Stimulated activated CD4-positive, alpha-beta T cell treated with anti-CD3 and anti-CD28 coated beads, Interleukin-2, amount 100 ng/mL, for 24 hours (primary cell): ENCODE data around the gene INF2.

ENCODE experiments used
- DNase-seq, 2 donors: peaks; one replicate each; pipeline ENCODE4 v3.0.0-alpha.2; 2020

The INF2 gene

GRCh38 chr14:104691546-104692260, 2.3 kb downstream of the INF2 start:
- no peak for DNase-seq

DNA sequence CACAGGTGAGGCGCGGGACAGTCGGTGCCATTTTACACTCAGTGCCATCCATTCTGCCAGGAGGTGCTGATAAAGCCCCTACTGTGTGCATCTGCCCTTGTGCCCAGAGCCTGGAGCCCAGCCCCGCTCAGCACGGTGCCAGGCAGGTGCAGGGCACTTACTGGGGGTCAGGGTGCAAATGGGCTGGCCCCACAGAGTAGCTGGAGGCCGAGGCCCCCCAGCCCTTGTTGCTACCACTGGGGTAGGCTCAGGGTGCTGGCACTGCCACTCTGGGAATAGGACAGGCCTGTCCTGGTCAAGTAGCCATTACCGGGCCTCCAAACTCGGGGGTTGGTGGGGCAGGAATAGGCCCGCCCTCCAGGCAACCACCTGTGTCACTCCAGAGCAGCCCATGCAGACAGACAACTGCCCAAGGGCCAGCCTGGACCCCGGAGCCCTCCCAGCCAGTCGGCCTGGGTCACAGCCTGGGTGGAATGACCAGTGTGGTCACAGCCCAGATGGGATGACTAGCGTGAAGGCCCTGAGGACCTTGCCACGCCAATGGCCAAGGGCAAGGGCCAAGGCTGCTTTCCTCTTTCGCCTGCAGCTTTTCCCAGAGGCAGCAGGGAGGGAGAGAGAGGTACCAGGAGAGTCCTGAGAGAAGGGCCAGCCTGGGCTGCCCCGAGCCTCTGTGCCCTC, 3.0 kb downstream of the INF2 start:
- no peak for DNase-seq

- no peak for DNase-seq
These were observed 3.5 kb downstream of the INF2 start for GRCh38 chr14:104692939-104693315.

DNA sequence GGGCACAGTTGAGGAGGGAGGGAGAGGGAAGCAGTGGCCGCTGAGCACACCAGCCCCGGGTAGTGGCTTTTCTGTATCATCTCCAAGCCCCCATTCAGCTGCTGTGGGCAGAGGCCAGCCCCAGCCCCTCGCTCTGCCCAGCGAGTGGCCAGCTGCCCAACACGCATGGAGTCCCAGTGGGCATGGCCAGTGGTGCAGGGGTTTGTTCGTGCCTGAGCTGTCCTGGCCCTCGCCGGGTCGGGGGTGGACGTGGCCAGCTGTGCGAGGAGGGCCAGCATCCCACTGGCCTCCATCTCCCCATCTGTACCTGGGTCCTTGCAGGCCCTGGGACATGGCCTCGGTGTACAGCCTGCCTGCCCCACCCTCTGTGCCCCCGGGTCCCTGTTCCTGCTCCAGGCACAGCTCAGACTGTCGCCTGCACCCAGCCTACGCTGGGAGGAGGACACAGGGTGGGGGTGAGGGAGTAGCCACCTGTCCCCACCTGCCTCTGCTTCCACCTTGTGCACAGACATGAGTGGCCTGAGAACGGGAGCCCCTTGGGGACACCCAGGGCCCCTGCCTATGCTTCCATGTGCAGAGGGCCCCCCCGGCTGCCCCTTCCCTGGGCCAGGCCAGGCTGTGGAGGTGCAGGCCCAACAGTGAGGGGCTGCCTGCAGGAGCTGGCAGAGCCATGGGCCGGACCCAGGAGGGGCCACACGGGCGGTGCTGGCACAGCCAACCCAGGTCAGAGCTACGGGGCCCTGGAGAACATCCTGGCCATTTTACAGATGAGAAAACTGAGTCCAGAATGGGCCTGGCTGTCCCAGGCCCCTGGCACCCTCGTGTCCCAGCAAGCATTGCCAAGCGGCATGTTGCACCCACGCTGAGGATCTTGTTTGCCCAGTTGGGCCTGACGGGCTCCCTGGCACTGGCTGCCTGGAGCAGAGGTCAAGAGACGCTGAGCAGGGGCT, 4.3 kb downstream of the INF2 start:
- DNase-seq = no peak

- no peak for DNase-seq
These were observed 5.1 kb downstream of the INF2 start for GRCh38 chr14:104694475-104694950.

GRCh38 chr14:104694991-104695659, 5.7 kb downstream of the INF2 start:
- DNase-seq = peak in 1 of 2 donors; percentile 37

DNA sequence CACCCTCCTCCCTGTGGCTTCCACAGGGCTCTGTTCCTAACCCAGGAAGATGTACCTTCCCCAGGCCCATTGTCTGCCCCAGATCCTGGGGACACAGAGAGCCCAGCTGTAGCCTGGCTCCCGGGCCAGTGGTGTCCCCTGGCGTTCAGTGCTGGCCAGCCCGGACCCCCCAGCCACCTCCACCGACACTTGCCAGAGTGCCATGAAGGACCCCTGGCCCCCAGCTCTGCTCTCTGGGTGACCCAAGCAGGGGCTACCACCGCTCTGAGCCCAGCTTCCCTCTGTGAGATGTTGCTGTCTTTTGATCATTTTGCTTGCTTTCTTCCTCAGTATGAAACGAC, 6.2 kb downstream of the INF2 start:
- DNase-seq = no peak

DNA sequence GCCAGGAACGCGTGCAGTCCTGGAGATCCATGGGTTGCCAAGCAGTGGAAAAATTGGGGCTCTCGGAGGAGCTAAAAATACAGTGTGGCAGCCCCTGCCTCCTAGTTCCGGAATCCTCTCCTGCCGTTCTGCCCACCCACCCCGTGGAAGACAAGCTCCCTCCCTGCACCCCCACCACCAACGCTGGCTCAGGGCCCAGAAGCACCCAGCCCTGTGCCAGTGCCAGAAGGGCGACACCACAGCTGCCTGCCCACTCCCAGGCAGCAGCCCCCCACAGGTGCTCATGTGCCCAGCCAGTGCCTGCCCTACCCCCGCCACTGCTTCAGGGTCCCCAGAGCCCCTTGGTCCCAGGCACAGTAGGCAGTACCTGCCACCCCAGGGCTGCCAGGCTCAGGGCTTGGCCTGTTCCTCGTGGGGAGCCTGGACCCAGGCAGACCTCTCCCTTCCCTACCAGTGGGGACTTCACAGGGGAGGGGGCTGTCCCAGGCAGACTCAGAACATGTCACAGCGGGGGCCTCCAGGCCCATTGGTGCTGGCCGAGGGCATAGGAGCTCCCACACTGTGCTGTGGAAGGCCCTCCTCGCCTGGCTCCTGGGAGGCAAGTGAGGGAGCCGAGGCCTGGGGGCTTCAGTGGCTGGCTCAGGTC, 7.4 kb downstream of the INF2 start:
- no peak for DNase-seq

- no peak for DNase-seq
These were observed 7.9 kb downstream of the INF2 start for GRCh38 chr14:104697317-104697703.

DNA sequence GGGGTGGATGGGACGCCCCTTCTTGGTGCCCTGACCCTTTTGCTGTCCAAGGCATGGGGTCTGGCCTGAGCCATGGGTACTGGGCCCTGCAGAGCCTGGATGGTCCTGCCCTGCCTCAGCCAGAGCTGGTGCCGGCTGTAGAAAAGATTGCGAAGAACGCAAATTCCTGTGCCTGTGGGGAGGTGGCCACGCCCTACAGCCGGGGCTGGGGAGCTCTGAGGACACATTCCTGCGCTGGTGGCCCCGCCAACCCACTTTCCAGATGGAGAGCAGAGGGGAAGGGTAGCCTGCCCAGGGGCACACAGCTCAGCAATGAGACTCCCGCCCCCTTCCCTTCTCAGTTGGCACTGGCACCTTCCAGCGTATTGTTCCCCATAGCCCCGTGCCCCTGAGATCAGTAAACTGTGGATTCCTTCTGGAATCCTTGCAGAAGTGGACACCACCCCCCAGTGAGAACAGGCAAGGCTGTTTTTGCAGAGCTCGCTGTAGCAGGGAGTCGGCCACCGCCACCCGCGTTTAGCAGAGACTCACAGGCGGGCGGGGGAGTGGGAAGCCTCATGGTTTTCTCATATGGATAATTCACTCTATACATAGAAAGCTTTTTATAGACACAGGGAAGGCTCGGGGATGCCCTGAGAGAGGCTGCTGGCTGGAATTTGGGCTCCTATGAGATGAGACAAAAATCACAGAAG, 8.6 kb downstream of the INF2 start:
- no peak for DNase-seq

- no peak for DNase-seq
These were observed 9.4 kb downstream of the INF2 start for GRCh38 chr14:104698688-104699425.

DNA sequence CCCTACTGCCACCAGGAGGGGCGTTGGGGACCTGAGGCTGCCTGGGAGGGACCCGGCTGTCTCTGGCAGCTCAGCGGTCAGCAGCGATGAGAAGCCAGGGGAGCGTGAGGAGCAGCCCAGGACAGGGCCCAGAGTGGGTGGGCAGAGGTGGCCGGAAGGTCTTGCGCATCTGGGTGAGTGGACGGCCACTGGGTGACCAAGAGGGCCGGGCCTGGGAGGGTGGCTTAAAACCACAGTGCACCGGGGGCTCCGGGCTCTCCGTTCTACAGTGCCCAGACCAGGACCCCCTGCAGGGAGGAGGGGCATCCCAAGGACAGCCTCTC, 10.0 kb downstream of the INF2 start:
- no peak for DNase-seq

GRCh38 chr14:104700225-104700651, 10.8 kb downstream of the INF2 start:
- DNase-seq = no peak

- no peak for DNase-seq
These were observed 11.4 kb downstream of the INF2 start for GRCh38 chr14:104700747-104701217.

DNA sequence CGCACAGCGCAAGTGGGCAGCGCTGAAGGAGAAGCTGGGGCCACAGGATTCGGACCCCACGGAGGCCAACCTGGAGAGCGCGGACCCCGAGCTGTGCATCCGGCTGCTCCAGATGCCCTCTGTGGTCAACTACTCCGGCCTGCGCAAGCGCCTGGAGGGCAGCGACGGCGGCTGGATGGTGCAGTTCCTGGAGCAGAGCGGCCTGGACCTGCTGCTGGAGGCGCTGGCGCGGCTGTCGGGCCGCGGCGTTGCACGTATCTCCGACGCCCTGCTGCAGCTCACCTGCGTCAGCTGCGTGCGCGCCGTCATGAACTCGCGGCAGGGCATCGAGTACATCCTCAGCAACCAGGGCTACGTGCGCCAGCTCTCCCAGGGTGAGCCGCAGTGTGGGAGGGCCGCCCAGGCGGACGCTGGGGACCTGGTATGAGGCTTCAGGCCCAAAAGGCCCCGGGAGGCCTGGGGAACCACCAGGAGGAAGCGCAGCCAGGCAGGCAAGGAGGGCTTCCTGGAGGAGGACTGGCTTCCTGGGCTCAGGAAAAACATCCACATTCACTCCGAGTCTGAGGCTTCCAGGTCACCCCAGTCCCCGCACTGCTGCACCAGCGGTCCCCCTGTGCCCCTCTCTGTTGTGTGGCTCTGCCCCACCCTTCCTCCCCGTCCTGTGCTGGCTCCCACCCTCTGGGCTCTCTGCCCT, 12.1 kb downstream of the INF2 start:
- DNase-seq = no peak

DNA sequence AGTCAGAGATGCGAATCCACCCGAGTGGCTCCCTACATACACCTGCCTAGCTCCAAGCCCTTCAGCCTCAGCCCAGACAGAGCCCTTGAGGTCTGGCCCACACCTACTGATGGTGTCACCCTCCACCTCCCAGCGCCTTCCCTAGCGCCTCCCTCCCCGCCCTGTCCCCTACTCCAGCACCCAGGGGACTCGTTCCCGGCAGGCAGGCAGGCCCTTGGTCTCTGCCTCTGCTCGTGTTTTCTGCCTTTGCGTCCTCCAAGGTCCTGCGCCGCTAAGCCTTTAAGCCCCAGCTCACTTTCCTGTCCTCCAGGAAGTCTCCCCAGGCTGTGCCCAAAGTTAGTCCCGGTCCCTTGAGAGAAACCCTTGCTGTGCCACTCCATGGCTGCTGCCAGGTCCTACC, 12.7 kb downstream of the INF2 start:
- no peak for DNase-seq

DNA sequence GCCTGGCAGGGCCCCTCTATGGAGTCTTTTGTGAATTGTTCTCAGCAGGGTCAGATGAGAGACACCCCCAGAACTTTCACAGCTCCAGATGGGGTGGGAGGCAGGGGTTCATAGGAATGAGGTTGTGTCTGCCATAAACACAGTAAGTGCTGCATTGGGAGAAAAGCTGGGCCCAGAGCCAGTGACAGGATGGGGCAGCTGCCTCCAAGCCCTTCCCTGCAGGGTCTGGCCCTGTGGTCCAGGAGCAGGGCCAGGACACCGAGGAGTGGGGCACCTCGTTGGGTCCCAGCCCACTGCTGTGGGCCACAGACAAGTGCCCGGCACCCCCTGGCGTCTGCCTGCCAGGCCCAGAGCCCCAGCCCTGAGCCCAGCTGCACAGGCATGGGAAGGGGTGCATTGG, 13.3 kb downstream of the INF2 start:
- no peak for DNase-seq

DNA sequence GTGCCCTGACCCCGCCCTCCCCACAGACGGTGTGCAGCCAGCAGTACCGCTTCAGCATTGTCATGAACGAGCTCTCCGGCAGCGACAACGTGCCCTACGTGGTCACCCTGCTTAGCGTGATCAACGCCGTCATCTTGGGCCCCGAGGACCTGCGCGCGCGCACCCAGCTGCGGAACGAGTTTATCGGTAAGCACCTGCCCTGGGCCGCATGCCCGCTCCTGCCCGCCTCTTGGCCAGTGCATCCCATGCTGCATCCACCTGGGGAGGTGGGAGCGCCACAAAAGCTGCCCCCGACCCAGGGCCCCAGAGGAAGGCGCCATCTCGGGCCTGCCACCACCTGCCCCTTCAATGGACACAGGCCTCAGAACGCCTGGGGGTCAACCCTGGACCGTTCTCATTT, 13.9 kb downstream of the INF2 start:
- no peak for DNase-seq

GRCh38 chr14:104704252-104704651, 14.8 kb downstream of the INF2 start:
- DNase-seq = no peak

GRCh38 chr14:104705340-104706047, 16.1 kb downstream of the INF2 start:
- no peak for DNase-seq
